ENCODE data around the gene BOLA2B.
"Not testable (repeated sequence)": the region's sequence is repeated elsewhere in the genome, so short reads cannot be mapped to it uniquely, and the experiment has no call there.

GRCh38 chr16:30169416-30169815 is 24.1 kb downstream of the BOLA2B start:
- not testable (repeated sequence) for TF ChIP-seq CTCF (IDR thresholded peaks at IDR 0.05; ENCODE audit: poor library complexity, severe bottlenecking); POLR2AphosphoS5 (IDR thresholded peaks at IDR 0.05)

All from neural cell (in vitro differentiated cells).